ENCODE data around the gene THAP4. TPM values are rescaled to one million over a fixed set of nuclear protein-coding genes. Genes with fewer than 3 reads are reported as not detected.

Gene THAP4
- total RNA-seq, 1 donor from 2014 or later: 54.8 TPM

- FAIRE-seq: no peak
- H3K36me3 ChIP-seq (ENCODE audit: control insufficient read depth, insufficient read depth, low read length): peaks cover 12% of the 10 kb centered on the region
- no peak for TF ChIP-seq CTCF (IDR thresholded peaks at IDR 0.05; ENCODE audit: insufficient read depth, low read length, severe bottlenecking)
- H3K27me3 ChIP-seq (ENCODE audit: control insufficient read depth, insufficient read depth, low read length): no peaks in the 10 kb centered on the region
- H3K4me3 ChIP-seq (ENCODE audit: low read depth, low read length): no peak overlapping the region
- DNase-seq (ENCODE audit: low read depth): no peak
Measured at GRCh38 chr2:241608881-241609280, 28.1 kb downstream of the THAP4 start.

GRCh38 chr2:241607162-241607885, 29.6 kb downstream of the THAP4 start:
- no peak for TF ChIP-seq CTCF (IDR thresholded peaks at IDR 0.05; ENCODE audit: insufficient read depth, low read length, severe bottlenecking)
- Histone ChIP-seq H3K36me3 (ENCODE audit: control insufficient read depth, insufficient read depth, low read length) (peaks cover 18% of the 10 kb centered on the region), H3K4me3 (ENCODE audit: low read depth, low read length) (no peak overlapping the region), H3K27me3 (ENCODE audit: control insufficient read depth, insufficient read depth, low read length) (no peaks in the 10 kb centered on the region)
- DNase-seq (ENCODE audit: low read depth) (no peak), FAIRE-seq (no peak)

- no peak for FAIRE-seq
- H3K36me3 ChIP-seq (ENCODE audit: control insufficient read depth, insufficient read depth, low read length): peaks cover 24% of the 10 kb centered on the region
- DNase-seq (ENCODE audit: low read depth): no peak
- no peaks in the 10 kb centered on the region for H3K27me3 ChIP-seq (ENCODE audit: control insufficient read depth, insufficient read depth, low read length)
- TF ChIP-seq CTCF (IDR thresholded peaks at IDR 0.05; ENCODE audit: insufficient read depth, low read length, severe bottlenecking): no peak
- no peak overlapping the region for H3K4me3 ChIP-seq (ENCODE audit: low read depth, low read length)
Measured at GRCh38 chr2:241606186-241606585, 30.8 kb downstream of the THAP4 start.

- FAIRE-seq (no peak), DNase-seq (ENCODE audit: low read depth) (no peak)
- TF ChIP-seq CTCF (IDR thresholded peaks at IDR 0.05; ENCODE audit: insufficient read depth, low read length, severe bottlenecking): no peak
- peaks cover 25% of the 10 kb centered on the region for H3K36me3 ChIP-seq (ENCODE audit: control insufficient read depth, insufficient read depth, low read length)
- H3K27me3 ChIP-seq (ENCODE audit: control insufficient read depth, insufficient read depth, low read length): no peaks in the 10 kb centered on the region
- no peak overlapping the region for H3K4me3 ChIP-seq (ENCODE audit: low read depth, low read length)
Measured at GRCh38 chr2:241603686-241604085, 33.3 kb downstream of the THAP4 start.

GRCh38 chr2:241602720-241603119, 34.2 kb downstream of the THAP4 start:
- Histone ChIP-seq H3K36me3 (ENCODE audit: control insufficient read depth, insufficient read depth, low read length) (peaks cover 25% of the 10 kb centered on the region), H3K4me3 (ENCODE audit: low read depth, low read length) (no peak overlapping the region), H3K27me3 (ENCODE audit: control insufficient read depth, insufficient read depth, low read length) (no peaks in the 10 kb centered on the region)
- no peak for TF ChIP-seq CTCF (IDR thresholded peaks at IDR 0.05; ENCODE audit: insufficient read depth, low read length, severe bottlenecking)
- DNase-seq (ENCODE audit: low read depth): no peak
- no peak for FAIRE-seq

GRCh38 chr2:241601841-241602240, 35.1 kb downstream of the THAP4 start:
- no peak for TF ChIP-seq CTCF (IDR thresholded peaks at IDR 0.05; ENCODE audit: insufficient read depth, low read length, severe bottlenecking)
- FAIRE-seq (no peak), DNase-seq (ENCODE audit: low read depth) (no peak)
- no peak overlapping the region for H3K4me3 ChIP-seq (ENCODE audit: low read depth, low read length)
- peaks cover 22% of the 10 kb centered on the region for H3K36me3 ChIP-seq (ENCODE audit: control insufficient read depth, insufficient read depth, low read length)
- no peaks in the 10 kb centered on the region for H3K27me3 ChIP-seq (ENCODE audit: control insufficient read depth, insufficient read depth, low read length)
